Left cardiac atrium (tissue), 4 donors: Measurements from ENCODE around the gene DDX56. TPM values are rescaled to one million over a fixed set of nuclear protein-coding genes. Genes with fewer than 3 reads are reported as not detected.
"Not testable (repeated sequence)": the region's sequence is repeated elsewhere in the genome, so short reads cannot be mapped to it uniquely, and the experiment has no call there.

Source experiments
- ATAC-seq, 2 donors: fragments of 200-7000 bp; cut with Tn5 transposase; one replicate each; pipeline ENCODE4 v1.9.1; 2020; ENCODE audit warnings: mild to moderate bottlenecking in 2 of 2, moderate library complexity in 2 of 2
- DNase-seq: peaks from one replicate; pipeline ENCODE4 v3.0.0-alpha.2; 2020
- intact Hi-C, 2 donors: fragments of 100-400 bp; cut with DNase I; formaldehyde crosslinking; loops; one replicate each; pipeline versions ENCODE4 v1.14.1 to v1.15.1; 2022 to 2023
- total RNA-seq, 2 donors: library from RNA; stranded (reverse); fragmentation: NEBNext Ultra II Directional; extraction: Animal tissue kit (Norgen Biotek cat#: 25700); gene quantifications; one replicate each; pipeline ENCODE4 v1.2.1, GENCODE V29; 2021
- donor health status: DM: no; HTN: yes; CAD: no.
- donor health status: DM: no; HTN: yes; CAD: no; lungs with severe emphysema.
- donor health status: DM: yes; HTN: yes; CAD: no.
- donor health status: Dilated cardiomyopathy.

Gene DDX56
- total RNA-seq, 2 donors from 2014 or later, result 27.8 to 44.4 TPM

DNA sequence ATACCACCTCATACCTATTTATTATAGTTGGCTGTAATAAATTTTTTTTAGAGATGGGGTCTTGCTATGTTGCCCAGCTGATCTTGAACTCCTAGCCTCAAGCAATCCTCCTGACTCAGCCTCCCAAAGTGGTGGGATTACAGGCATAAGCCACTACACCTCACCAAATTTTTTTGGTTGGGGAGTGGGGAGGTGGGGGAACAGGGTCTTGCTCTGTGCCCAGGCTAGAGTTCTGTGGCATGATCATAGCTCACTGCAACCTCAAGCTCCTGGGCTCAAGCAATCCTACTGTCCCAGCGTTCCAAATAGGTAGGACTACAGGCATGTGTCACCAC is 28.8 kb upstream of the DDX56 start:
- no peak for DNase-seq
- no peak for ATAC-seq
- intact Hi-C loops, result loop anchor here in 1 of 2 donors (10.0 kb wide), 1 partner anchor 162 kb away; no protein-coding TSS in a partner anchor

GRCh38 chr7:44599222-44599621 is 25.5 kb upstream of the DDX56 start:
- DNase-seq (no peak), ATAC-seq (no peak)
- intact Hi-C loops, result no loop called here

DNA sequence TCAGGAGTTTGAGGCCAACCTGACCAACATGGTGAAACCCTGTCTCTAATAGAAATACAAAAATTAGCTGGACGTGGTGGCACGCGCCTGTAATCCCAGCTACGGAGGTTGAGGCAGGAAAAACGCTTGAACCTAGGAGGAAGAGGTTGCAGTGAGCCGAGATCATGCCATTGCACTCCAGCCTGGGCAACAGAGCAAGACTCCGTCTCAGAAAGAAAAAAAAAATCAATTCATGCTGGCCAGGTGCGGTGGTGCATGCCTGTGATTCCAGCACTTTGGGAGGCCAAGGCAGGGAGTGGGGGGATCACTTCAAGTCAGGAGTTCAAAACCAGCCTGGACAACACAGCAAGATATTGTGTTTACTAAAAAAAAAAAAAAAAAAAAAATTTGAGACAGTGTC is 23.5 kb upstream of the DDX56 start:
- intact Hi-C loops, DNase-seq, ATAC-seq: not testable (repeated sequence)

DNA sequence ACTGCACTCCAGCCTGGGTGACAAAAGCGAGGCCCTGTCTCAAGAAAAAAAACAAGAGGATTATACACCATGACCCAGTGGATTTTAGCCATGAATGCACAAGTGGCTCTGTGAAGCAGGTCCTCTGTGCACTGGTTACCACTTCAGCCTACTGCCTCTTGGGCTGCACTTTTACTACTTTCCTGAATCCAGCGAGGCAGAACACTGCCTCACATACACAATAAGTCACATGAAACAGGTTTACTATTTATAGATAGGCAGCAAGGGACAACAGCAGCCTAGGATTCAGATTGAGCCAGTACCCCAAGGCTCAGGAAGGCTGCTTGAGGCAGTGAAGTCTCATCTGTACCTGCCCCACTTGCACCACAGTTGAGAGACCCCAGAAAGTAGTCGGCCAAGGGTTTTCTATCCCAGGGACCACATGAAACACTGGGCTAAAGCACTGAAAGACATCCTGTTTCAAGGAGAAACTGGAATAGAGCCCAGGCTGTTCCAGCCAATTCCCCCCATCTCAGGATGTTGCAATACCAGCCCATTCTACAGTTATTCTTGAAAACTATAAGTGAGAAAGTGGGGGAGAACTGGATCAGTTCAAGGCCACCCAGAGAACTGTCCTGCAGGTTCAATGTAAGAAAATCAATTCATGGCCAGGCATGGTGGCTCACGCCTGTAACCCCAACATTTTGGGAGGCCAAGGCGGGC is 22.4 kb upstream of the DDX56 start:
- ATAC-seq (peak; percentile 30 to 58), DNase-seq (no peak)
- intact Hi-C loops, result no loop called here

DNA sequence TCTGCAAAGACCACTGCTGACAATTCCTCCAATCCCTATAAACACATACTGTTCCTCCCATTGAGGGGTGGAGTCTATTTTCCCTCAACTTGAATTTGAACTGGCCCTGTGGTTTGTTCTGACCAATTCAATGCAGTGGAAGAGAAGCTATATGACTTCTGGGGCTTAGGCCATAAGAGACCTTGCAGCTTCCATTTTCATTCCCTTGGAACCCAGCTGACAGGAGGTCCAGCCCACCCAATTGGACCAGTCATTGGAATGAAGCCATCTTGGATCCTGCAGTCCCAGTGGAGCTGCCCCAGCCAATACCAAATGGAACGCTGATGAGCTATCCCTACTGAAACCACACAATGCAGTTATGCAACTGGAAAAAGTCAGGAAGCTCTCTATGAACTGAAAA is 17.2 kb upstream of the DDX56 start:
- intact Hi-C loops, result no loop called here
- no peak for ATAC-seq
- DNase-seq, result no peak

DNA sequence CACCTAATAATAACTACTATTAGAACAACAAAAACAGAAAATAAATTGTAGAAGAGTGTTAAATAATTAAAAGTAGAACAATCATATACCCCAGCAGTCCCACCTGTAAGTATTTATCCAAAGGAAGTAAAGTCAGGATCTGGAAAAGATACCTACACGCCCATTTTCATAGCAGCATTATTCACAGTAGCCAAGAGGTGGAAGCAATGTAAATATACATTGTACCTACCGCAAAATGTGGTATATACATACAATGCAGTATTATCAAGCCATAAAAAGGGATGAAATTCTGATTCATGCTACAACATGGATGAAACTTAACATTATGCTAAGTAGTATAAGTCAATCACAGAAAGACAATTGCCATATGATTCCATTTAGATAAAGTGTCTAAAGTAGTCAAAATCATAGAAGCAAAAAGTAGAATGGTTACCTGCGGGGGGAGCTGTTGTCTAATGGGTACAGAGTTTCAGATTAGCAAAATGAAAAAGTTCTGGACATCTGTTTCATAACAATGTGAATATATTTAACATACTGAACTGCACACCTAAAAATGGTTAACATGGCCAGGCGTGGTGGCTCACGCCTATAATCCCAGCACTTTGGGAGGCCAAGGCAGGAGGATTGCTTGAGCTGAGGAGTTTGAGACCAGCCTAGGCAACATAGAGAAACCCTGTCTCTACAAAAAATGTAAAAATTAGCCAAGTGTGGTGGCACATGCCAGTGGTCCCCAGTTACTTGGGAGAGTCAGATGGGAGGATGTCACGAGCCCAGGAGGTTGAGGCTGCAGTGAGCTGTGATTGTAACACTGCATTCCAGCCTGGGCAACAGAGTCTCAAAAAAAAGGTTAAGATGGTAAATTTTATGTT is 14.4 kb upstream of the DDX56 start:
- intact Hi-C loops, result loop anchor here (2.0 to 5.0 kb wide), 2 partner anchors 259 to 334 kb away; no protein-coding TSS in a partner anchor
- peak; percentile 61 to 72 for ATAC-seq
- DNase-seq, result peak; percentile 47

DNA sequence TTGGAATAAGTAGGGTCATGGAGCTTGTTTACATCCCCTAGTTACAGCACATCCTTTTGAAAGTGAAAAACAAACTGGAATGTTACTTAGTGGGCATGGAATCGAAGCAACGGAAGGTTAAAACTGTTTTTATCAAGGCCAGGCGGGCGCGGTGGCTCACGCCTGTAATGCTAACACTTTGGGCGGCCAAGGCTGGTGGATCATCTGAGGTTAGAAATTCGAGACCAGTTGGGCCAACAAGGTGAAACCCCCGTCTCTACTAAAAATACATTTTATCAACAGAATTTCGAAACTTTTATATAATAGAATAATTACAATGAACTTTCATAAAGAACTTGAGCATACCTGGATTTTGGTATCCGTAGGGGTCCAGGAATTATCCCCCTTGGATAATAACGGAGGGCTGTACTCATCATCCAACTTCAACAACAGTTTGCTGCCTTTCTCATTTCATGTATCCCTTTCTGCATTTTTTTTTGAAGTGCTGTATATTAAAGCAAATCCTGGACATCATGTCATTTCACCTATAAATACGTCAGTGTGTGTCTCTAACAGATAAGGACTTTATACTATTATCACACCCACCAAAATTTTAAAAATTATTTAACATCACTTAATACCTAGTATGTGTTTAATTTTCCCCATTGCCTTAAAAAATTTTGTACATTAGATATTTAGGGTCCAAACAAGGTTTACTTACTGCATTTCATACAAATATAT is 9.6 kb upstream of the DDX56 start:
- DNase-seq, result no peak
- intact Hi-C loops, result loop anchor here in 1 of 2 donors (5.0 kb wide), 1 partner anchor 264 kb away; the partner anchor contains the start of gene H2AZ2
- no peak for ATAC-seq

- intact Hi-C loops, result loop anchor here in 1 of 2 donors (5.0 kb wide), 1 partner anchor 265 kb away; the partner anchor contains the start of gene H2AZ2
- DNase-seq (peak; percentile 100), ATAC-seq (peak; percentile 99)
Observed at GRCh38 chr7:44581879-44582603, 8.3 kb upstream of the DDX56 start, which contains the start of gene TMED4. TMED4 (minus strand) TSS chr7:44582231; CDS start chr7:44582206, 25 bp downstream.

DNA sequence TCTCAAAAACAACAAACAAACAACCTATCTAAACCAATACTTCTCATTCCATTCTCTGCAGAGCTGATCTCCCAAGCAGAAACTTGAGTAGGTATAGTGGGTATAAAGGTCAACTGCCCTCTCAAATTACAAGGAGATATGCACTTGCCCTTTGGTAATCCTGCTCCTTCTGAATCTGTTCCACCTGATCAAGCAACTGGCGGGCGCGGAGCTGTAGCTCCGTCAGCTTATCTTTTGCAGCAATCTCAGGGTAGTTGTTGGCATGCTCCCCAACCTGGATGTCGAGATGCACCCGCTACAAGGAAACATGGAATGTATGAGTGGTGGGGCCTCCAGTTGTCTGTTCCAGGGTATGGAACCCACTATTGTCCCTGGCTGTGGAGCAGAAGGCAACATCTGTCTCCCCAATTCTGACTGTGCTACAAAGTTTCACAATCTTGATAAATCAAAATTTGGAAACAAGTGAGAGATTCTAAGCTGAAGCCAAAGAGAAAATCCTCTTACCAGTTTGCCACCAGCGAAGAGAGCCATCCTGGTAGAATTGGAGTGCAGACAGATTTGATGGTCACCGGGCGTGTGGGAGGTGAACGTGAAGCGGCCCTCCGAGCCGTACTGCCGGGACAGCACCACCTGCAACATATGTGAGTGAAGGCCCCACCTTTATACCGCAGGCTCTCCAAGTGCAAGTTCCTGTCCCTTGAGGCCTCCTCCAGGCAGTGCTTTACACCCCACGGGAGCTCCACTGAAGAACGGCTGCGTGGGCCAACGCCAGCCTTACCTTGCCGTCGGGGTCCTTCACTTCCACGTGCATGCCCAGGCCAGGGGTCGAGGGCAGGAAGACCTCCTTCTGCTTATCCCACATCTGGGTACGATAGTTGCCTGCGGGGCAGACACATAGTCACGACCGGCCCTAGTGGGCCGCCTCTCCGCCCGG is 7.5 kb upstream of the DDX56 start:
- peak; percentile 4 to 20 for ATAC-seq
- intact Hi-C loops, result loop anchor here in 1 of 2 donors (5.0 kb wide), 1 partner anchor 266 kb away; the partner anchor contains the start of gene H2AZ2
- peak; percentile 39 for DNase-seq

DNA sequence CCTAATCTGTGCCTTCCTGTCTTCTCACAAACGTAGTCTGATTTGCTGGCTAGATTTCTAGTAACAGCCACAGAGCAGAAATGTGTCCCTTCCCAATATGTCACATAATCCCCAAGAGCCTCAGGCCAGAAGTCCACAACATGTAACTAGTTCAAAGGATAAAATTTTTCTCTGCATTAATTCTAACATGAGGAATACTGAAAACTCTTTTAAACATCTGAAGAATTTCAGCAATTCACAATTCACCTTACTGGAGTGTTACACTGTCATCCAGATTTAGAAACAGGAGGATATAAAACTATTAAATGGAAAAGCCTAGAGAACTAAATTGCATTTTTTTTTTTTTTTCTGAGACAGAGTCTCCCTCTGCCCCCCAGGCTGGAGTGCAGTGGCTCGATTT is 2.5 kb upstream of the DDX56 start:
- ATAC-seq, result no peak
- intact Hi-C loops, result no loop called here
- no peak for DNase-seq

GRCh38 chr7:44575054-44575453 is 1.3 kb upstream of the DDX56 start:
- ATAC-seq (no peak), DNase-seq (no peak)
- intact Hi-C loops, result no loop called here

GRCh38 chr7:44574287-44574872 is 672 bp upstream of the DDX56 start:
- intact Hi-C loops, result no loop called here

DNA sequence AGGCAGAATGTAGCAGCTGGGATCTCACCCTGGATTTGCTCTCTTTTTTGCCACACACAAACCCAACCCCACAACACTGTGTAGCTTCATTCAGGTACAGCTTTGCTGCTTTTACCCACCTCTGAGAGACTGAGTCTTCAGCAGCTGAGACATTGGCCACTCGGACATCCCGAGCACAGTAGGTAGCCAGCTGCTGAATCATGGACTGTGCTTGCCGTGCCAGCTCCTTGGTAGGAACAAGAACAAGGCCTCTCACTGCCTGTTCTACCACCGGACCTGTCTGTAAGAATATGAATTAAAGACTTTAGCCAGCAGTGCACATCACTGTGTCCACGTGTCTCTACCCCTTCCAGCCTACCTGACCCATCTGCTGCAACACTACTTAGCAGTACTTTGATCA is 937 bp downstream of the DDX56 start:
- intact Hi-C loops, result no loop called here
- DNase-seq (no peak), ATAC-seq (no peak)

More at GRCh38 chr7:44574287-44574872, 672 bp upstream of the DDX56 start:
- ATAC-seq (no peak), DNase-seq (no peak)

- DNase-seq (no peak), ATAC-seq (no peak)
- intact Hi-C loops, result loop anchor here (10.0 kb wide), 4 partner anchors 75 to 355 kb away; partner anchors contain the start of gene NUDCD3 (in 1 of the 2)
Observed at GRCh38 chr7:44569959-44570358, 3.7 kb downstream of the DDX56 start.

DNA sequence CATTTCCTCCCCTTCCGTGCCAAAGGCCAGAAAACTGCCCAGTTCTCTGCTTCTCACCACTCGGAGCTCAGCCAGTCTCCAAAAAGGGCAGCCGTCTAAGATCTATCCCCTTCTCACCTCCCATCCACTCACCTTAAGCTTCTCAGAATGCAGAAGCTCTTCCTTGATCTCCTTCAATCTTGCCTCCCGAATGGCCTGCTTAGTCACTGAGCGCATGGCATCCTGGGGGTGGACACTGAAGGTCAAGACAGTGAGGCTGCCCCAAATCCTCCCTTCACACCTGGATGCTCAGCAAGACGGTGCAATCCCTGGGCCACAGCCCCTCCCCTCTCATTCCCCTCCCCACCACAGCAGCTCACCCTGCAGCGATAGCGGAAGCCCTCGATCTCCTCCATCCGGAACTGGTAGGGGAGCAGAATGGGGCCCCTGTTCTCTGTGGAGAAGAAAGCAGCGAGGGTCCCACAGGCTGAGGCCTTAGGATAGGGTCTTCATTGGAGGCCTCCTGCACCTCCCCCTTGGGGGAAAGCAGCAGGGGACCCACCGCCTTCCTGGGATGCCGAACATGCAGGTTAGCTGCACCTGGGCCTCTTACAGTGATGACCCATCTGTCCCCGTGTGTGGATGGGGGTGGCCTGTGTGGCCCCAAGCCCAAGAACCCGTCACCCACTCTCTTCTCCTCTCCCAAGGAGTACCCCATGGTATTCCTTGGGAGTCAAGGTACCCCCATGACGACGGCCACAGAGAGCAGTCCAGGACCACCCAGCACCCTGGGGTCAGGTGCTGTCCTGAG is 4.7 kb downstream of the DDX56 start:
- intact Hi-C loops, result loop anchor here (10.0 kb wide), 4 partner anchors 74 to 354 kb away; partner anchors contain the start of gene NUDCD3 (in 1 of the 2)
- no peak for ATAC-seq
- no peak for DNase-seq

- DNase-seq (no peak), ATAC-seq (no peak)
- intact Hi-C loops, result loop anchor here (10.0 kb wide), 4 partner anchors 73 to 353 kb away; partner anchors contain the start of gene NUDCD3 (in 1 of the 2)
Observed at GRCh38 chr7:44567884-44568283, 5.8 kb downstream of the DDX56 start.
